H1 (cell line): ENCODE measurements around the gene ME1. TPM values are rescaled to one million over a fixed set of nuclear protein-coding genes. Genes with fewer than 3 reads are reported as not detected.

Source experiments
- CTCF ChIA-PET: fragments of 300-600 bp; sonication (Branson Sonifier 250); formaldehyde crosslinking; loops from one replicate; lab custom pipeline; 2021; ENCODE audit not compliant: partially characterized antibody; lab: Charles Lee
- POLR2A ChIA-PET: fragments of 300-600 bp; sonication (Branson Sonifier 250); formaldehyde crosslinking; loops from one replicate; lab custom pipeline; 2021; ENCODE audit warnings: inconsistent platforms; ENCODE audit not compliant: partially characterized antibody; lab: Charles Lee
- DNase-seq, 2 experiments: peaks; one replicate each; pipeline versions ENCODE4 v3.0.0 to v3.0.0-alpha.2; 2010 to 2022; ENCODE audit warnings: low spot score in 2 of 2, low read depth in 1 of 2, mixed read lengths in 1 of 2
- FAIRE-seq: peaks from 2 replicates; lab custom pipeline; 2011; peaks lifted over from hg19 to GRCh38; lab: Jason Lieb, UNC
- H2AFZ ChIP-seq: 2 replicates; pipeline ENCODE4 v1.8.1; 2012; ENCODE audit warnings: low read length, inconsistent platforms
- H2AK5ac ChIP-seq: 2 replicates; pipeline ENCODE4 v1.6.1; 2013; ENCODE audit warnings: low read depth, low read length
- H2BK120ac ChIP-seq: replicated peaks from 2 replicates; pipeline ENCODE3; 2013; ENCODE audit warnings: low read depth, low read length, inconsistent platforms
- H2BK12ac ChIP-seq: 2 replicates; pipeline ENCODE4 v1.6.1; 2013; ENCODE audit warnings: low read depth, low read length
- H2BK15ac ChIP-seq: 2 replicates; pipeline ENCODE4 v1.6.1; 2013; ENCODE audit warnings: low read length
- H2BK20ac ChIP-seq: 2 replicates; pipeline ENCODE4 v1.6.1; 2013; ENCODE audit warnings: low read length
- H2BK5ac ChIP-seq: 2 replicates; pipeline ENCODE4 v1.6.1; 2013; ENCODE audit warnings: low read depth, low read length
- H3K14ac ChIP-seq: 2 replicates; pipeline ENCODE4 v1.6.1; 2013; ENCODE audit warnings: inconsistent platforms; ENCODE audit not compliant: insufficient read length
- H3K18ac ChIP-seq: 2 replicates; pipeline ENCODE4 v1.6.1; 2013; ENCODE audit warnings: low read length; ENCODE audit errors: extremely low read depth
- H3K23ac ChIP-seq: 2 replicates; pipeline ENCODE4 v1.6.1; 2013; ENCODE audit warnings: inconsistent platforms; ENCODE audit not compliant: insufficient read length
- H3K23me2 ChIP-seq: 2 replicates; pipeline ENCODE4 v1.6.1; 2013; ENCODE audit warnings: low read depth, low read length
- H3K27ac ChIP-seq: 2 replicates; pipeline ENCODE4 v1.6.1; 2011; ENCODE audit warnings: low read depth, low read length, inconsistent platforms
- H3K27me3 ChIP-seq, 4 experiments: replicated peaks in 1 of 4; 1 replicate in 1 of 4; 2 replicates in 3 of 4; pipeline versions ENCODE4 v1.6.1 to v1.8.1; 2011 to 2013; ENCODE audit warnings: low read length in 3 of 4, mild to moderate bottlenecking in 3 of 4, inconsistent platforms in 2 of 4, mixed read lengths in 2 of 4, moderate library complexity in 1 of 4; ENCODE audit not compliant: control insufficient read depth in 3 of 4, insufficient read depth in 3 of 4; ENCODE audit errors: extremely low read depth in 1 of 4
- H3K36me3 ChIP-seq, 4 experiments: 2 replicates each; pipeline versions ENCODE4 v1.6.1 to v1.8.1; 2011 to 2013; ENCODE audit warnings: mild to moderate bottlenecking in 4 of 4, low read length in 3 of 4, moderate library complexity in 2 of 4, control low read depth in 1 of 4, inconsistent platforms in 1 of 4; ENCODE audit not compliant: insufficient read depth in 4 of 4, control insufficient read depth in 2 of 4
- H3K4ac ChIP-seq: replicated peaks from 2 replicates; pipeline ENCODE3; 2013; ENCODE audit warnings: low read length, low read depth, mixed read lengths, inconsistent platforms; ENCODE audit not compliant: insufficient read length
- H3K4me1 ChIP-seq, 4 experiments: replicated peaks in 1 of 4; 1 replicate in 1 of 4; 2 replicates in 3 of 4; pipeline versions ENCODE4 v1.6.1 to v1.8.1; 2011 to 2013; ENCODE audit warnings: low read length in 3 of 4, inconsistent platforms in 2 of 4, mixed read lengths in 1 of 4; ENCODE audit not compliant: insufficient read depth in 4 of 4, control insufficient read depth in 3 of 4
- H3K4me2 ChIP-seq, 2 experiments: 2 replicates each; pipeline versions ENCODE4 v1.6.1 to v1.8.1; 2011 to 2013; ENCODE audit warnings: low read depth in 2 of 2, low read length in 2 of 2, control low read depth in 1 of 2, inconsistent platforms in 1 of 2, mild to moderate bottlenecking in 1 of 2; ENCODE audit not compliant: insufficient read depth in 1 of 2
- H3K4me3 ChIP-seq, 4 experiments: fragments of 200-600, 300-600 bp in 1 of 4; sonication (generic), shearing (Covaris generic), sonication (Bioruptor Twin) in 1 of 4; 2 replicates each; pipeline versions ENCODE4 v1.5.1 to v1.8.1; 2011 to 2016; ENCODE audit warnings: low read length in 4 of 4, low read depth in 3 of 4, control low read depth in 2 of 4, inconsistent platforms in 2 of 4, mild to moderate bottlenecking in 2 of 4, mixed read lengths in 1 of 4, moderate library complexity in 1 of 4; ENCODE audit not compliant: insufficient read depth in 2 of 4; ENCODE audit errors: extremely low read depth in 1 of 4
- H3K56ac ChIP-seq: replicated peaks from 2 replicates; pipeline ENCODE3; 2013; ENCODE audit warnings: low read depth, mild to moderate bottlenecking, mixed read lengths, low read length, inconsistent platforms; ENCODE audit not compliant: insufficient read length
- H3K79me1 ChIP-seq: 2 replicates; pipeline ENCODE4 v1.6.1; 2013; ENCODE audit warnings: low read depth, low read length, control low read depth
- H3K79me2 ChIP-seq, 2 experiments: 2 replicates each; pipeline versions ENCODE4 v1.6.1 to v1.8.1; 2012 to 2013; ENCODE audit warnings: low read length in 2 of 2, mild to moderate bottlenecking in 2 of 2, inconsistent platforms in 1 of 2; ENCODE audit not compliant: insufficient read depth in 2 of 2, control insufficient read depth in 1 of 2
- H3K9ac ChIP-seq, 4 experiments: replicated peaks in 1 of 4; 1 replicate in 1 of 4; 2 replicates in 3 of 4; pipeline versions ENCODE4 v1.6.1 to v1.8.1; 2011 to 2013; ENCODE audit warnings: low read depth in 3 of 4, low read length in 3 of 4, control low read depth in 2 of 4, mild to moderate bottlenecking in 2 of 4, moderate library complexity in 2 of 4, inconsistent platforms in 1 of 4; ENCODE audit errors: extremely low read depth in 1 of 4
- H3K9me3 ChIP-seq, 2 experiments: 2 replicates each; pipeline versions ENCODE4 v1.6.1 to v1.8.1; 2012 to 2013; ENCODE audit warnings: mild to moderate bottlenecking in 2 of 2, moderate library complexity in 2 of 2, control low read depth in 1 of 2, inconsistent platforms in 1 of 2, low read depth in 1 of 2, low read length in 1 of 2, mixed read lengths in 1 of 2; ENCODE audit not compliant: insufficient read depth in 2 of 2
- H4K20me1 ChIP-seq, 2 experiments: replicated peaks in 1 of 2; 2 replicates each; pipeline versions ENCODE3 to v1.8.1; 2011 to 2013; ENCODE audit warnings: inconsistent platforms in 2 of 2, low read length in 2 of 2, mild to moderate bottlenecking in 1 of 2; ENCODE audit not compliant: insufficient read depth in 2 of 2, control insufficient read depth in 1 of 2
- H4K5ac ChIP-seq: 2 replicates; pipeline ENCODE4 v1.6.1; 2013; ENCODE audit warnings: low read length, low read depth, mixed read lengths, inconsistent platforms; ENCODE audit not compliant: insufficient read length
- H4K8ac ChIP-seq: 2 replicates; pipeline ENCODE4 v1.8.0; 2013; ENCODE audit warnings: mild to moderate bottlenecking, moderate library complexity, low read length, inconsistent platforms; ENCODE audit not compliant: insufficient read depth; ENCODE audit errors: extremely low read depth
- H4K91ac ChIP-seq: replicated peaks from 2 replicates; pipeline ENCODE3; 2013; ENCODE audit warnings: low read length, mixed read lengths, inconsistent platforms; ENCODE audit not compliant: insufficient read length
- JUND ChIP-seq: IDR thresholded peaks from 2 replicates; pipeline ENCODE4 v1.6.1; 2011; ENCODE audit warnings: mild to moderate bottlenecking, improper control_type of control experiment, low read length
- YY1 ChIP-seq: IDR thresholded peaks from 2 replicates; pipeline ENCODE4 v1.6.1; 2011; ENCODE audit warnings: low read depth, mild to moderate bottlenecking, low read length
- whole genome bisulfite sequencing, 2 experiments: shearing (Covaris generic) in 1 of 2; methylation state at CpG; one replicate each; pipeline versions ENCODE4 v1.1.6 to v1.1.7; 2013 to 2015; ENCODE audit warnings: low lambda C conversion rate in 2 of 2, mixed read lengths in 2 of 2, inconsistent platforms in 1 of 2, low coverage in 1 of 2, missing lambda C conversion rate in 1 of 2; ENCODE audit not compliant: insufficient replicate concordance in 2 of 2, insufficient coverage in 1 of 2, insufficient read length in 1 of 2; ENCODE audit errors: extremely low coverage in 1 of 2, missing lambda C conversion rate in 1 of 2; 5-methylcytosine and 5-hydroxymethylcytosine counted together
- polyA plus RNA-seq, 7 experiments: library from polyadenylated mRNA; depleted of rRNA in 3 of 7; stranded (reverse) in 5 of 7; unstranded in 2 of 7; fragments of >200 nt in 5 of 7; fragments of 200-250 nt in 2 of 7; gene quantifications; 1 replicate in 5 of 7; 2 replicates in 1 of 7; 4 replicates in 1 of 7; pipeline versions ENCODE4 v1.2.1 to v1.2.3, GENCODE V29; 2011 to 2013; ENCODE audit warnings: missing spikeins in 2 of 7, mixed read lengths in 2 of 7
- total RNA-seq: library from RNA; stranded (reverse); fragmentation: NEBNext Ultra II Directional; extraction: Animal tissue kit (Norgen Biotek cat#: 25700); gene quantifications from 2 replicates; pipeline ENCODE4 v1.2.1, GENCODE V29; 2021

Gene ME1
- total and polyA plus RNA-seq, 2 of the 8 experiments (the other 6 are each of a cell fraction or from before 2014, with no cell fraction given): 1.3 to 3.9 TPM

DNA sequence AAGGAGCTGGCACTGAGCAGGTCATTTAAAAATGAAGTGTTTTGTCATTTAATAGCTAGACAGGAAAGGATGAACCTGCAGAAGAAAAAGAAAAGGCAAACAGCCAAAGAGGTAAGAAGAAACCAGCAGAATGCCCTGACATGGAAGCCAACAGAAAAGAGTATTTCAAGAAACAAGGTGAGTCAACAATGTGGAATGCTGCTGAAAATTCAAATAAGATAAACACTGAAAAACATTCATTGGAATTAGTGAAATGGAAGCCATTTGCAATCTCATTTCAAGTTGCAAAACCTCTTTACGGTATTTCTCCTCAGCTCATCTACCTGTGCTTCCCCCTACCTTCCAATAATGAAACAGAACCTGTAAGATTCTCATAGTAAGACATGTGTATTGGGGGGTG lies 178.1 kb downstream of the ME1 start:
- TF ChIP-seq JUND (peak; percentile 56; the same call in 1 of the 2 replicates), YY1 (no peak)
- Histone ChIP-seq H2AFZ (no peak overlapping the region), H3K9ac (no peak overlapping the region), H3K9me3 (no peaks in the 10 kb centered on the region), H4K20me1 (no peaks in the 10 kb centered on the region), H3K4me1 (no peaks in the 10 kb centered on the region), H2BK15ac (no peak overlapping the region), H3K27me3 (no peaks in the 10 kb centered on the region), H3K27ac (no peak overlapping the region), H3K79me1 (no peaks in the 10 kb centered on the region), H4K8ac (no peak overlapping the region), H3K56ac (no peak overlapping the region), H2AK5ac (no peak overlapping the region), H3K36me3 (no peaks in the 10 kb centered on the region), H4K91ac (no peak overlapping the region), H3K4me2 (no peak overlapping the region), H3K14ac (no peak overlapping the region), H3K4me3 (no peak overlapping the region), H3K79me2 (no peaks in the 10 kb centered on the region), H3K18ac (no peak overlapping the region), H2BK120ac (no peak overlapping the region), H3K23ac (no peak overlapping the region), H2BK12ac (no peak overlapping the region), H2BK20ac (no peak overlapping the region), H3K23me2 (no peaks in the 10 kb centered on the region), H2BK5ac (no peak overlapping the region), H4K5ac (no peak overlapping the region), H3K4ac (no peak overlapping the region)
- DNase-seq (no peak), FAIRE-seq (no peak)
- WGBS, 2 experiments: 93% methylated on average over 1 of the region's 1 CpG; no CpG with 5 or more reads in 1 of the 2 experiments
- ChIA-PET POLR2A (no interaction called here), CTCF (interaction anchor here (0.6 to 0.9 kb wide), 3 partner anchors 16 to 56 kb away, joined by 3 to 5 read pairs (median 3); no protein-coding TSS in a partner anchor)
